Stomach (tissue), 9 donors: Measurements from ENCODE around the gene PRSS38. TPM values are rescaled to one million over a fixed set of nuclear protein-coding genes. Genes with fewer than 3 reads are reported as not detected.
A peak's percentile ranks its signal among the peaks of the same experiment; 100 is the strongest.

ENCODE experiments used
- DNase-seq, 2 donors: peaks; one replicate each; pipeline versions ENCODE4 v3.0.0 to v3.0.0-alpha.2; 2013 to 2019
- H3K27ac ChIP-seq, 5 donors: fragments of 200-600 bp in 4 of 5; sonication (generic) in 4 of 5; one replicate each; pipeline ENCODE4 v1.5.1; 2013 to 2019; ENCODE audit warnings: mild to moderate bottlenecking in 1 of 5, moderate library complexity in 1 of 5
- H3K27me3 ChIP-seq, 3 donors: fragments of 200-600 bp; sonication (generic); one replicate each; pipeline ENCODE4 v1.5.1; 2017 to 2019; ENCODE audit warnings: mixed run types in 1 of 3
- H3K36me3 ChIP-seq, 4 donors: fragments of 200-600 bp; sonication (generic); 1 replicate in 3 of 4; 2 replicates in 1 of 4; pipeline ENCODE4 v1.5.1; 2016 to 2019
- H3K4me1 ChIP-seq, 4 donors: fragments of 200-600 bp; sonication (generic); one replicate each; pipeline ENCODE4 v1.5.1; 2016 to 2019
- H3K4me3 ChIP-seq, 4 donors: fragments of 200-600 bp; sonication (generic) in 3 of 4; one replicate each; pipeline ENCODE4 v1.5.1; 2016 to 2019; ENCODE audit warnings: mild to moderate bottlenecking in 1 of 4
- H3K9me3 ChIP-seq, 4 donors: fragments of 200-600 bp; sonication (generic); one replicate each; pipeline ENCODE4 v1.5.1; 2016 to 2019
- EP300 ChIP-seq: sonication (generic); formaldehyde crosslinking; IDR thresholded peaks from one replicate; pipeline ENCODE4 v1.6.1; 2017; ENCODE audit warnings: antibody characterized with exemption
- POLR2A ChIP-seq, 4 donors: fragments of 450-650 bp; IDR thresholded peaks; one replicate each; pipeline ENCODE4 v1.6.1; 2016; ENCODE audit warnings: antibody characterized with exemption in 4 of 4, control low read depth in 2 of 4, mild to moderate bottlenecking in 1 of 4, moderate library complexity in 1 of 4
- POLR2AphosphoS5 ChIP-seq, 3 donors: sonication (generic); formaldehyde crosslinking; IDR thresholded peaks; one replicate each; pipeline ENCODE4 v1.6.1; 2016; ENCODE audit warnings: antibody characterized with exemption in 3 of 3
- WGBS, 5 donors: extraction: QIAGEN DNeasy Blood & Tissue Kit in 3 of 5; methylation state at CpG; one replicate each; pipeline versions ENCODE4 v1.1.5 to v1.1.7; 2013 to 2018; 5-methylcytosine and 5-hydroxymethylcytosine counted together
- intact Hi-C: fragments of 100-400 bp; cut with DNase I; formaldehyde crosslinking; loops from one replicate; pipeline ENCODE4 v1.15.1; 2023; ENCODE audit warnings: low total_unique reads
- polyA plus RNA-seq, 3 donors: library from polyadenylated mRNA; stranded (reverse); fragments of 200-250 nt; gene quantifications; one replicate each; pipeline ENCODE4 v1.2.3, GENCODE V29; 2013
- total RNA-seq, 5 donors: library from RNA; depleted of rRNA; stranded (reverse); fragments of >200 nt; gene quantifications; one replicate each; pipeline versions ENCODE4 v1.1.0 to v1.2.3, GENCODE V29; 2014 to 2016
- TF ChIP-seq, protein P1 (sequence below), 7 experiments: fragments of 450-650 bp in 4 of 7; fragments of 200-600 bp in 3 of 7; sonication (generic) in 3 of 7; IDR thresholded peaks; one replicate each; pipeline ENCODE4 v1.5.1; 2016 to 2019; ENCODE audit warnings: antibody characterized with exemption in 7 of 7, control low read depth in 2 of 7, mild to moderate bottlenecking in 1 of 7
- donor health status: healthy with polysubstance abuse.
- donor health status: Bipolar disorder and iron deficiency.
- donor health status: healthy.

The PRSS38 gene
- total and polyA plus RNA-seq, 8 donors = not detected

DNA sequence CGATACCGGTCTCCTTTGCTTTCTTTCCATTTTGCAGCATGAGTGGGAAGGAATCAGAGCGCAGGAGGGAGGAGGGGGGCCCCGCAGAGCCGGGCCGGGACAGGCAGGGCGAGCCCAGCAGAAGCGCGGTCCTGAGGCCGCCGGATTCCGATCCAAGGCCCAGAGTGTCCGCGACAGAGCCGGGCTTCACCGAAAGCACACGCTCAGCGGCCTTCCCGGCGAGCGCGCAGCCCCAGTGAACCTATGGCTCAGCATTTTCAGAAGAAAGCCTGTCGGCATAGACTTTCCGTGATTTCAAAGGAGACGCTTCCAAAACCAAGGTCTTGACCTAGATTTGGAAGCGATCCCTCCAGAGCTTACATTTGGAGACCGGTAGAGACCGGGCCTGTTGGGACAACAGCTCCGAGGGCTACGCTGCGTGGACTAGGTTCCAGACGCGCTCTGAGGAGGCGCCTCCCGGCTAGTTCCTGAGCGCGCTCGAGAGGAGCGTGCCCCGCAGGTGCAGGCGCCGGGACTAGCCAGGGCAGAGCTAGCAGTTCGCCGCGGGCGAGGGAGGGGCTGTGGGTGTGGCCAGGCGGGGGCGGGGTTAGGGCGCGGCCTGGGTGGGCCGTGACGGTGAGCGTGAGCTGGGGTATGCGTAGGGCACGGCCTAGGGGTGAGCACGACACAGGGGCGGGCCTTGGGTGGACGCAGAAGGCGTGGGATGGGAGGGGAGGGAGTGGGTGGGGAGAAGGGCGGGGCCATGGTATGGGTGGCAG is 27.8 kb upstream of the PRSS38 start:
- TF ChIP-seq POLR2A (IDR thresholded peaks at IDR 0.05) = peak in 2 of 4 donors; percentile 40 to 63
- no peak for TF ChIP-seq EP300
- TF ChIP-seq, protein P1, sequence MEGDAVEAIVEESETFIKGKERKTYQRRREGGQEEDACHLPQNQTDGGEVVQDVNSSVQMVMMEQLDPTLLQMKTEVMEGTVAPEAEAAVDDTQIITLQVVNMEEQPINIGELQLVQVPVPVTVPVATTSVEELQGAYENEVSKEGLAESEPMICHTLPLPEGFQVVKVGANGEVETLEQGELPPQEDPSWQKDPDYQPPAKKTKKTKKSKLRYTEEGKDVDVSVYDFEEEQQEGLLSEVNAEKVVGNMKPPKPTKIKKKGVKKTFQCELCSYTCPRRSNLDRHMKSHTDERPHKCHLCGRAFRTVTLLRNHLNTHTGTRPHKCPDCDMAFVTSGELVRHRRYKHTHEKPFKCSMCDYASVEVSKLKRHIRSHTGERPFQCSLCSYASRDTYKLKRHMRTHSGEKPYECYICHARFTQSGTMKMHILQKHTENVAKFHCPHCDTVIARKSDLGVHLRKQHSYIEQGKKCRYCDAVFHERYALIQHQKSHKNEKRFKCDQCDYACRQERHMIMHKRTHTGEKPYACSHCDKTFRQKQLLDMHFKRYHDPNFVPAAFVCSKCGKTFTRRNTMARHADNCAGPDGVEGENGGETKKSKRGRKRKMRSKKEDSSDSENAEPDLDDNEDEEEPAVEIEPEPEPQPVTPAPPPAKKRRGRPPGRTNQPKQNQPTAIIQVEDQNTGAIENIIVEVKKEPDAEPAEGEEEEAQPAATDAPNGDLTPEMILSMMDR (IDR thresholded peaks at IDR 0.05) = no peak
- TF ChIP-seq POLR2AphosphoS5 (IDR thresholded peaks at IDR 0.05) = peak; percentile 73 to 88 (median 77)
- WGBS, 5 donors = 0 to 2% (median 1%) methylated on average over 26 to 60 of the region's 60 CpGs
- intact Hi-C loops = loop anchor here (10.0 kb wide), 1 partner anchor 287 kb away; no protein-coding TSS in a partner anchor
- Histone ChIP-seq H3K36me3 (no peaks in the 10 kb centered on the region), H3K4me1 (peaks cover 21 to 32% (median 30%) of the 10 kb centered on the region in 4 donors), H3K27me3 (peaks cover 0 to 15% (median 0%) of the 10 kb centered on the region in 3 donors), H3K4me3 (peak overlapping the region; percentile 54 to 67 (median 59)), H3K27ac (peak overlapping the region; percentile 53 to 90 (median 82)), H3K9me3 (no peaks in the 10 kb centered on the region)
- DNase-seq = peak; percentile 97

DNA sequence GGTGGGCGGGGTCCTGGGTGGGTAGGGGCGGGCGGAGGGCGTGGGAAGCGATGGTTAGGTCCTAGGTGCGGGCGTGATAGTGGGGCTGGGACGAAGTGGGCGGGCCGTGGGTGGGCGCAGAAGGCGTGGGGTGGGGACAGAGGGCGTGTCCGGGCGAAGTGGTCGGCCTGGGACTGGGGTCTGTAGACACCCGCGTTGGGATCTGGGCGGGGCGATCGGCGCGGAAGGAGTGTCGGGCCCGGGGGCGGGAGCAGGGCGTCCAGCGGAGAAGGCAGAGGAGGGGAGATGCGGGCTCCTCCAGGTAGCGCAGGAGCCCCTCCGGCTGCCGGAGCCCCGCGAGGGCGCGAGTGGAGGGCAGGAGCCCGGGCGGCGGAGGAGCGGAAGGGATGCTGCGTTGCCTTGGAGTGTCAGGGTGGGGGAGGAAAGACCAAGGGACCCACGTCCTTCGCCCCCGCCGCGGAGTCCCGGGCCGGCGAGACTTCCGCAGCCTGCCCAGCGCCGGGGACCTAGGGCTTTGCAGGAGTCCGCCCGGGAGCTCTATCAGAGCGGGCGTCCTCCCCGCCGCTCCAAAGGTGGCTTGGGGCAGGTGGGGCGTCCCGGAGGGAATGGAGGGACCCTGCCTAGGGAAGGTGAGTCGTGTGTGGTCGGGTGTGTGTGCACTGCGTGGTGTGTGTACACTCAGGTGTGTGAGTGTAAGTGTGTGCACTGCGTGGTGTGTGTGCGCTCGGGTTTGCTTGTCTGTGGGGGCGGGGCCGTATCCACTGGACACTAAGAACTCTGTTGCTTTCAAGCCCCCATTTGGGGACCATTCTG is 27.0 kb upstream of the PRSS38 start:
- peak overlapping the region; percentile 54 to 67 (median 59) for H3K4me3 ChIP-seq
- peak overlapping the region; percentile 42 to 90 (median 82) for H3K27ac ChIP-seq
- intact Hi-C loops = loop anchor here (10.0 kb wide), 1 partner anchor 286 kb away; no protein-coding TSS in a partner anchor
- H3K9me3 ChIP-seq = no peaks in the 10 kb centered on the region
- TF ChIP-seq POLR2AphosphoS5 (IDR thresholded peaks at IDR 0.05) = no peak
- no peak for TF ChIP-seq POLR2A (IDR thresholded peaks at IDR 0.05)
- TF ChIP-seq EP300 = no peak
- TF ChIP-seq, protein P1 (IDR thresholded peaks at IDR 0.05) = no peak
- H3K36me3 ChIP-seq = no peaks in the 10 kb centered on the region
- peak; percentile 43 to 91 for DNase-seq
- 0 to 4% (median 2%) methylated on average over 42 to 68 of the region's 68 CpGs for WGBS, 5 donors
- peaks cover 21 to 32% (median 31%) of the 10 kb centered on the region in 4 donors for H3K4me1 ChIP-seq
- H3K27me3 ChIP-seq = peaks cover 0 to 15% (median 0%) of the 10 kb centered on the region in 3 donors

DNA sequence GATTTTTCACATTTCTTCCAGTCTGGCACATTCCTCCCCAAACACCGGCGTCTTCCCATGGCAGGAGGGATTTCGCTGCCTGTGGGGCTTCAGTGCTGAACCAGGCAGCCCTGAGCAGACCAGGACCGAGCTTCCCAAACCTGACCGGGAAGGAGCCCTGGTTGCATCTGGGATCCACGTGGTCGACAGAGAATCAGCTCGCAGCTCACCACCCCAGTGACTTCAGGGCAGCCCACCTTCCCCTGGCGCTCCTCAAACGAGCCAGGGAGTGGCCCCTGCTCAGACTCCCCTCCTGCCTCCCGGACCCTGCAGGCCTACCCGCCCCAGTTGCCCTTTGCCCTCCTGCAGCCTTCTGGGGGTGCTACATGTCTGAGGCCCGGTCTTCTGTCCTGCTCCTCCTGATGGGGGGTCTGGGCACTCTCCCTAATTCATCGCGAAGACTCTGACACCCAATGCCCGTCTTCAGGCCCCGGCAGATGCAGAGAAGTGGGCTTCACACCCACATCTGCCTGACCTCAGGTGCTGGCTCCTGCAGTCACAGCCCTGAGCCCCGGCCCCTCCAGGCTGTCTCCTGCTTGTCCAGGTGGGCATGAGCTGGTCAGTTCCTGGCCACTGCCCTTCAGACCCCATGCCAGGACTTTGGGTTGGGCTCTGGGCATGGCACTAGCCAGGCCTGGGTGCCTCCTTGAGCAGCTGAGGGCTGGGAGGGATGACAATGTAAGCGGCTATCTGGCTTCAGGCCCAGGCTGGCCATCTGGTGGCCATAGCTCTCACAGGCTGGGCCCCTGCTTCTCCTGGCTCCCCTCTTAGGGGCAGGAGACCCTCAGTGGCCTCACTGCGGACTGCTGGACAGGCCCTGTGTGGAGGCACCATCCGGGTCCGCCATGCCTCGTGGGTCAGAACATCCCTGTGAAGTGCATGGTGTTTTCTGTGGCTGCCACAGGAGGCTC is 26.1 kb upstream of the PRSS38 start:
- H3K4me3 ChIP-seq = peak overlapping the region; percentile 54 to 67 (median 59)
- peaks cover 0 to 15% (median 0%) of the 10 kb centered on the region in 3 donors for H3K27me3 ChIP-seq
- peak in 1 of 2 donors; percentile 43 for DNase-seq
- intact Hi-C loops = loop anchor here (10.0 kb wide), 1 partner anchor 285 kb away; no protein-coding TSS in a partner anchor
- TF ChIP-seq POLR2AphosphoS5 (IDR thresholded peaks at IDR 0.05) (no peak), POLR2A (IDR thresholded peaks at IDR 0.05) (no peak), EP300 (no peak)
- TF ChIP-seq, protein P1 (IDR thresholded peaks at IDR 0.05) = no peak
- peaks cover 24 to 41% (median 37%) of the 10 kb centered on the region in 4 donors for H3K4me1 ChIP-seq
- H3K36me3 ChIP-seq = no peaks in the 10 kb centered on the region
- no peaks in the 10 kb centered on the region for H3K9me3 ChIP-seq
- 63 to 72% (median 68%) methylated on average over 19 to 23 of the region's 23 CpGs for WGBS, 5 donors
- peak overlapping the region in 4 of 5 donors; percentile 81 to 90 (median 84) for H3K27ac ChIP-seq
